HL-60/S4 treated with phorbol 12-myristate 13-acetate at 8.2 ng/mL for 4 days and 3 days (cell line): ENCODE data around the gene SEMA4D.

ENCODE experiments used
- in situ Hi-C: fragments of 300-500 bp; cut with MboI; formaldehyde crosslinking; loops from 2 replicates; pipeline ENCODE4 v1.15.0; 2022; ENCODE audit warnings: low sequenced_read_pairs

SEMA4D gene

GRCh38 chr9:89342213-89342612 is 155.7 kb downstream of the SEMA4D start:
- in situ Hi-C loops: no loop called here

- in situ Hi-C loops: no loop called here
These were observed 157.6 kb downstream of the SEMA4D start for GRCh38 chr9:89340332-89340731.

- in situ Hi-C loops: no loop called here
These were observed 158.1 kb downstream of the SEMA4D start for GRCh38 chr9:89339807-89340206.

DNA sequence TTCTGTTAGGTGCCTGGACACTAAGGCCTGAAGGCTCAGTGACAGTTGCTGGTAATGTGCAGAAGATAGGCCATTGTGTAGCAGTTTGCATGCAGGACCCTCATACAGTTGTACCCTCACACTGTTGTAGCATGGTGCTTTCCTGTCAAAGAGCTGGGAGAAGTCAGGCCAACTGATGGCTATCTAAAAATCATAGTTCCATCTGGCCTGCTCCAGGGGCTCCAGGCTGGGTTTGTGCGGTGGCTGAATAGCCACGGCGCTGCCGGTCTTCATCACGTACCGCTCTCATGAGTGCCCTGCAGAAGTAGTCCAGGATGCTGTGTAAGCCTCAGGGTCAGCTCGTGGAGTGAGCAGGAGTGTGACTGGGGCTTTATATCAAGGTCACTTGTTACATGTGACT is 167.4 kb downstream of the SEMA4D start:
- in situ Hi-C loops: no loop called here

DNA sequence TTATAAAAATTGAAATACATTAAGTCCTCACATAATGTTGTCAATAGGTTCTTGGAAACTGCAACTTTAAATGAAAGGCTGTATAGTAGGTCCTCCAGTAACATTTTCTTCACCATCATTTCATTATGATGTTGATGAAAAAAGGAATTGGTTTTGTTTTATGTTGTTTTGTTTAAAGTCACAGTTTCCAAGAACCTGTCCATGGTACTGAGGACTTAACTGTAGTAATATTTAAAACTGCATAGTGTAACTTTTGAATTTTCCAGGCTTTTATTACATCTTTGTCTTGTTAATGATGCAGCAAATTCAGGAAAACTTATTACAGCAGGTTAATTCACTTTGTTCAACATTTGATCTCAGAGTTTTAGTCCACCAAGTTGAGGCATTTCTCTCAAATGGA is 168.0 kb downstream of the SEMA4D start:
- in situ Hi-C loops: no loop called here

- in situ Hi-C loops: no loop called here
These were observed 169.8 kb downstream of the SEMA4D start for GRCh38 chr9:89328064-89328463.

DNA sequence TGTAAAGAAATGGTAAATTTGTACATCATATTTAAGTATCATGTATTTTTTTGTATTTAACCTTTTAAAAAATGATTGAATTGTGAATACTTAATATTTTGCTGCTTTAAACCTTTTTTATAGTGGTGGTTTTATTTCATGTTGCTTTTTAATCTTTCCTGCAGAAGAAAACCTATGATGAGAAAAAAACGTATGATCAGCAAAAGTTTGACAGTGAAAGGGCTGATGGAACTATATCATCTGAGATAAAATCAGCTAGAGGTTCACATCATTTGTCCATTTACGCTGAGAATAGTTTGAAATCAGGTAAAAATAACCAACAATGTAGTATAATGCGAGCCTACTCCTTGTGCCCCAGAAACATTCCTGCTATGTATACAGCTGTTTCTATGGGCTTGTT is 172.2 kb downstream of the SEMA4D start:
- in situ Hi-C loops: no loop called here

- in situ Hi-C loops: no loop called here
These were observed 174.5 kb downstream of the SEMA4D start for GRCh38 chr9:89323390-89323789.

- in situ Hi-C loops: no loop called here
These were observed 178.7 kb downstream of the SEMA4D start for GRCh38 chr9:89319015-89319905.

DNA sequence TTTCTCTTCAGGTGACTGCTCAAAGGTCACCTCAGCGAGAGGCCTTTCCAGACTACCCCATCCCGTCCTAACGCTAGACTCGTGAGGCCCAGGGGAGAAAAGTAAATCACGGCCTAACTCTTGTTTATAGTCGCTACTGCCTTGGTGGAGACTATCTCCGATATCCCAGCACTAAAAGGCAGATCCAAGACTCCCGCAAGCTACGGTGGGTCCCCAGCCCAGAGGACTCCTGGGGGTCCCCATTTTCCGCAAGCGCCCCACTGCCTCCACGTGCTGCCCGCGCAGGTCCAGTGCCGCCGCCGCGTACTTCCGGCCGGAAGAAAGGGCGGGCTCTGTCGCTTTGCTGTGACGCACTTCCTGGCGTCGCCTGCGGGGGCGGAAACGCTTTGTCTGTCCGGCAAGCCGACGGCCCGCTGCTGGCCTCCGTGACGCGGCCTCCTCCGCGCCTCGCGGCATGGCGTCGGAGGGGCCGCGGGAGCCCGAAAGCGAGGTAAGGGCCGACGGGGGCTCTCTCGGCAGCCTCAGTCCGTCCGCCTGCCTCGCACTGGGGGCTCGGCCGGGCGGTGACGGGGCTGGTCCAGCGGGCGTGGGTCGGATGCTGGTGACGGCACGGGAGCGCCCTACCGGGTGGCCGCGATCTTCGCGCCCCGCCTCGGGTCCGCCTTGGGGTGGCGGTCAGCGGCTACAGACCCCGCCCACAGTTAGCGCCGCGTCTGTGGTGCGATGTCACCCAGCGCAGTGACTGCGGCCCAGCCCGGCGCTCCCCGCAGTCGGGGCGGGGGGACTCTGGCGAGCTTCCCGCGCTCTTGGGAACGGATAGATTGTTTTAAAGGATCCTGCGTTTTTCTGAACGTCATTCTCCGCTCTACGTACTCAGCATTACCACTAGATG is 179.5 kb downstream of the SEMA4D start, which contains the start of gene SECISBP2:
Gene SECISBP2, plus strand, starts transcription at position 378 of the 892 bp plus-strand sequence. Its CDS starts 77 bp downstream, at position 455.
- in situ Hi-C loops: no loop called here

DNA sequence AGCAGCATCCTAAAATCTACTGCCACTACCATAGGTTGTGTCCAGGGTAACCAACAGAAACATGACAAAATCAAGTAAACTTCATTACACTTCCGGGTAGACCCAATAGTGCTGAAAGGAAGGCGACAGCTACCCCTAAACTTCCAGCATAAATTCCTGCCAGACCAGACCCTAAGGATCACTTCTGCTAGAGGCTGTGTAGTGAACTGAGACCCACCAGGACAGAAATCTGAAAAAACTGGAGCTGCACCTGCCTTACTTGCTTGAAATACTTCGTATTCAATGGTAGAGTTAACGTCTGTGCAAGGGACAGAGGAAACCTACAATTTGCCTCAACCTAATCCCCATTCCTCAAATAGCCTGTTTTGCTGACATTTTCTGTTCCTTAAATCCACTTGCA is 180.6 kb downstream of the SEMA4D start:
- in situ Hi-C loops: no loop called here

- in situ Hi-C loops: no loop called here
These were observed 182.4 kb downstream of the SEMA4D start for GRCh38 chr9:89315482-89315881.

- in situ Hi-C loops: no loop called here
These were observed 183.0 kb downstream of the SEMA4D start for GRCh38 chr9:89314955-89315354.

DNA sequence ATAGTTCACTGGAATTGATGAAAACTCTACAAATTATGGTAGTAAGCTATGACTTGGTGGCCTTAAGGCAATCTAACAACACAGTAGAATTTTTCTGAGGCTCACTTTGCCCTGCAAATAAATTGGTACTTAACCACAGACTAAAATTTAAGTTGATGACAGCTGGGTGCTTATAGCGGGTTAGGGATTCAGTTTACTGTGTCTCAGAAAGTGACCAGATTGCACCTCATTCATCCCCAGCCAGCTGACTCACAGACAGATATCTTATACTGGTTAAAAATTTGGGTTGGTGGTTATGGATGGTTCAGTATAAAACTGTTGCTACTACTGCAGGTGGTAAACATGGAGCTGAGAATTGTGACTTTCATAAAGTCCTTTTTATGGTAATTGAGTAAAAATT is 184.1 kb downstream of the SEMA4D start:
- in situ Hi-C loops: no loop called here

DNA sequence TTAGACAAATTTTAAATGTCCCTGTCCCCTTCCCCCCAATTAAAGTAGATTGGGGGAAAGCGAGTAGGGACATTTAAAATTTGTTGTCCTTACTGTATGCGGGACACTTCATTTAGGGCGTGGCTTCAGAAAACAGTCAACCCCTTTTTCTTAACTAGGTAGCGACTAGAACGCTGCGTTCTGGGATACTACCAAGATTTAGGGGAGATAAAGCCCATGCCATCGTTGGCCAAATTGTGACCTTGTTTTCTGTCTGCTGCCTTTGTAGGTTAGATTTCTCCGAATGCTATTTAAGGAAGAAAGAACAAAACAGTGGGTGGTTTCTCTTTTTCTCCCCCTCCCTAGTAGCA is 185.7 kb downstream of the SEMA4D start:
- in situ Hi-C loops: no loop called here

DNA sequence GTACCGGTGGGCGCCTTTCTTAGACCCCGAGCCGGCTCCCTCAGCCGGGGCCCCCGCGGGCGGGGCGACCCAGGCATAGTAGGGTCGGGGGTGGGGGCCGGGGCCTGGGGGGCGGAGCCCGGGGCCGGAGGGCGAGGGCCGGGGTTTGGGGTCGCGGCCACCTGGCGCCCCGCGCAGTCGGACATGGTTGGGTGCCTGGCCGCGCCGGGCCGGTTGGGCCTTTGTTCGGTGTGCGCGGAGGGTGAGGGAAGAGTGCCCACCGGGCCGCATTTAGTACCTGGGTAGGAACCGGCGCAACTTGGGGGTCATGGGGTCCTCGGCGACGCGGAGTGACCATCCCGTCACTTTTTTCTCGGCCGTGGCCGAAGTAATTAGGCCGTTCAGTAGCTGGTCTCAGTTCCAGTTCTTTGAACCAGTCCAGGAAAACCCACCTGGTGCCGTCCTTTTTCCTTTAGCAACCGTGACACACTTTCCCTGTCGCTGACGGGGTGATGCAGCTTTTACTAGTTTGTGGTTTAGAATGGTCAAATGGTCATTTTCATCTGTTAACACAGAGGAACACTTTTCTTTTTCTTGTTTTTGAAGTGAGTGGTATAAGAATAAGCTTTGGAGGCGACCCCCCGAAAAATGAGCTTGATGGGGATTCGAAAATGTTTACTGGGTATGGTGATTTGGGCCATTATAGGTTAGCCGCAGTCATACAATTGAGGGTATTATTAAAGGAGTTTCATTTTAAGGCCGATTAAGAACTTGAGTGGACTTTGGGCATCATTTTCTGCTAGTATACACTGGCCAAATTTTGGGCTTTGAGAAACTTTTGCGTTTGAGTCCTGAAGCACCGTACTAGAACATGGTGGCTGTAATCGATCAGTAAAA is 186.3 kb downstream of the SEMA4D start:
- in situ Hi-C loops: no loop called here
